C1 segment of cervical spinal cord (tissue), 14 donors: Measurements from ENCODE around the gene KRTAP24-1.

Experiments used
- DNase-seq, 14 donors: peaks; one replicate each; lab custom pipeline; 2025; lab: John Stamatoyannopoulos, UW

Gene KRTAP24-1

GRCh38 chr21:30282850-30283249, at the start of gene KRTAP24-1:
KRTAP24-1 (minus strand) TSS chr21:30282950; CDS start chr21:30282932, 18 bp downstream.
- no peak for DNase-seq

- no peak for DNase-seq
Measured at GRCh38 chr21:30329203-30329875, 46.6 kb upstream of the KRTAP24-1 start.

- no peak for DNase-seq
Measured at GRCh38 chr21:30326390-30326789, 43.6 kb upstream of the KRTAP24-1 start.

DNA sequence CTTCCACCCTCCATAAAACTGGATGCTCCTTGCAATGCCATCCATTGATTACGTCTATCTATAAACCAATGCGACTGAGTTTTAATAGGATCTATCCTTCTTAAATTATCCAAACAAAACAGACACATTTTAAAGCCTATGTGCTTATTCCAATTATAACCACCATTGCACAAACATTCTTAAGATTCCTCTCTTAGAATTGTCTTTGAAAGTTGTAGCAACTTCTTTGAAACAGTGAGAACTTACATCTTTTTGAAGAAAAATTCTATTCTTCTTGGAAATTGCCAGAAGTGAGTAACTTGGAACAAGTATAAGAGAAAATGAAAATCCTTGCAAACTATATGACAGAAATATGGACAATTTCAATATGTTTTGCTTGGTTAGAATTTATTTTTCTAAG, 37.5 kb upstream of the KRTAP24-1 start, which contains the start of gene KRTAP26-1:
KRTAP26-1 (minus strand) TSS at position 101 of the 400 bp plus-strand sequence. CDS start 280 bp downstream, outside the sequence.
- DNase-seq = no peak

- DNase-seq = no peak
Measured at GRCh38 chr21:30315701-30316100, 33.0 kb upstream of the KRTAP24-1 start.

GRCh38 chr21:30306884-30307283, 24.1 kb upstream of the KRTAP24-1 start:
- no peak for DNase-seq

DNA sequence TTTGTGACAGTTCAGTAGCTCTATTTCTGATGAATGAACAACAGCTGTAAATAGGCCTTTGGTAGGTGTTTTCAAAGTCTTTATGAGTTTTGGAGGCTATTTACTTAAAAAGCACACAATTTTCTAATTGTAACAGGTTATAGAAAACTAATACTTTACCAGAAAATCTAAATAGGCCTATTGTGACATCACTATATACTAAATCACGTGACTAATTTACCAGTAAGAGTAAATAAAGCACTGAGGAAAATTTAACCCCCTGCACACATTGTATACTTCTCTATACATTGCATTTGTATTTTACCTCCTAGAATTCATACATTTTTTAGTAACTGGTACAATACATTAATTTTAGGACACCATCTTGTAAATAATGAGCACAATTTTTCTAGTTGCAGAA, 22.4 kb upstream of the KRTAP24-1 start:
- no peak for DNase-seq

DNA sequence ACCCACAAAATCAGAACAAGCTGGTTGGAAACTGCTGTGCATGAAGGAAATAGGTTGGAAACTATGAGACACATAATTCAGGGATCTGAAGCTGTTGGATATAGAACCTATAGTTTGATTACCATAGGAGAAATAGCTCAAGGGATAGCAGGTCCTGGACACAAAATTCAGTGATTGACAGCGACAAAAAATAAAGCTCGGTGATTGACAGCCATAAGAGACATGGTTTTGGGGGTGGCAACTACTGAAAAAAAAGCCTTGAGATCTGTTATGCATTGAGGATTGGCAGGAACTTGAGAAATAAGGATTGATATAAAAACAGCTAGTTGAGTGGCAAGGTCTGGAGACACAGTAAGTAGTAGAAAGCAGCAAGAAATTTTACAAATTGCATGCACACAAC, 6.5 kb upstream of the KRTAP24-1 start, which contains the start of gene KRTAP25-1:
KRTAP25-1 (minus strand) TSS at position 300 of the 400 bp plus-strand sequence; CDS start at position 276, 24 bp downstream.
- DNase-seq = no peak

GRCh38 chr21:30271611-30272010, 11.1 kb downstream of the KRTAP24-1 start:
- DNase-seq = no peak

- DNase-seq = no peak
Measured at GRCh38 chr21:30271156-30271555, 11.6 kb downstream of the KRTAP24-1 start.

DNA sequence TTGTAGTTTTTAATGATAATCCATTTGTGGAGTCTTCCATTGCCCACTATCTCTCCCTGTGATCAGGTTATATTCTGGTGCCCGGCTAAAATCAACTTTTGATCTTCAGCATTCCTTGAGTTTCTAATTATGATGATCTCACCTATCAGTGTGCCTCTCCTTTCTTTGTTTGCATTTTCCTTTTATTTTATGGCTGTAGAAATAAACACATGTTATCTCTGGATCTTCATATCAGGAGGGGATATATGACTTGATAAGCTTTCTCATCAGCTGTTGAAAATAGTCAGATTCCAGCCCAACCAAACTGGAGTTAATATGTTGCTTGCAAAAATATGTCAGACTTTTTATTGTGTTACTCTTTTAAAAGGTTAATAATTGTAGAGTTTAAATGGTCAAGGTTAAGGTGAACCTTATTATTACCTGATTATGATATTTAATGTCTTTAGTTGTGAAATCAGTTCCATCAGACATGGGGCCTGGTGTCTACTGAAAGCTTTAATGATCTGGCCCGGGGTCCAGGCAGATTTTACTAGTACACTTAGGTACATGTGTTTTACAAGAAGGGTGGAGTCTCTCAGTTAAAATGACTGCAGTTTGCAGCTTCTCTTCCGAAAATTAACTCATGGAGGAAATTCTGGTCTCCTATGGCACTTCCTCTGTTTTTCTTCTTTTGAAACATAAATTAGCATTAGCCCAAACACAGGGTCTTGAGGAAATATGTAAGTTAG, 12.8 kb downstream of the KRTAP24-1 start:
- DNase-seq = no peak

DNA sequence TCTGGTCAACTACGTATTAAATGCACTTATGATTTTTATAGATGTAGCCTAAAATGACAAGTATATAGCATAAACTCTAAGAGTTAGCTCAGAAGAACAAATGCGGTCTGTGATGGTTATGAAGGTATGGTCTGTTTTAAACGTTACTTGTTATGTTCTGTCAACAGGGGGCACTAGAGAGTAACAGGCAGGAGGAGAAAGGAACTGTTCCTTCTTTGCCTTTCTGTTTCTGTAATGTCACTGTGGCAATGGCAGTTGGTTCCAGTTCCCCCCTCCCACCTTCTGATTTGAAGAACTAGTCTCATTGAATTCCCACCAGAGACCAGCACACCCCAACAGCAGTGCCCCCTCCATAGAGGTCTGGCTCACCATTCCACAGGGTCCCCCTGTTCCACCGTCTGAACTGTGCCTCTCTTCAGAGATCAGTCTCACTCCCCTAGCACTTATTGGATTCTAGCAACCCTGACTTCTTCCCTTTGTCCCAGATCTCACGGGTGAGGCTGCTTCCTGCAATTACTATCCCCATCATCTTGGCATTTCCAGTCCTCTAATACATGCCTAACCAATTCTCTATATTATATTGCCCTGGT, 14.0 kb downstream of the KRTAP24-1 start:
- no peak for DNase-seq

- DNase-seq = no peak
Measured at GRCh38 chr21:30257773-30258172, 25.0 kb downstream of the KRTAP24-1 start.

DNA sequence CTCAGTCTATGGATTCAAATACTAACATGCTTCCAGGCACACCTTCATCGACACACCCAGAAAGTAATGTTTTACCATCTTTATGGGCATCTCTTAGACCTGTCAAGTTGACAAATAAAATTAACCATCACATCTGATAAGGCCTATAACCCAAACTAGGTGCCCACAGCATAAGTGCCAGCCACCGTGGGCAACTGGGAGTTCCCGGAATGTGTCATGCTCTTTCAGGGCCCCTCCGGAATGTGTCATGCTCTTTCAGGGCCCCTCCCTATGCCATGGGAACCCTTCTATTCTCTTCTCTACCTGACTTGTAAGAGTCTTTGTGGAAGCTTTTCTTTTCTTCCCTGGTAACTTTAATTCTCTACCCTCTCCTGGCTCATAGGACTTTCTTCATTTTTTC, 26.6 kb downstream of the KRTAP24-1 start:
- DNase-seq = no peak

DNA sequence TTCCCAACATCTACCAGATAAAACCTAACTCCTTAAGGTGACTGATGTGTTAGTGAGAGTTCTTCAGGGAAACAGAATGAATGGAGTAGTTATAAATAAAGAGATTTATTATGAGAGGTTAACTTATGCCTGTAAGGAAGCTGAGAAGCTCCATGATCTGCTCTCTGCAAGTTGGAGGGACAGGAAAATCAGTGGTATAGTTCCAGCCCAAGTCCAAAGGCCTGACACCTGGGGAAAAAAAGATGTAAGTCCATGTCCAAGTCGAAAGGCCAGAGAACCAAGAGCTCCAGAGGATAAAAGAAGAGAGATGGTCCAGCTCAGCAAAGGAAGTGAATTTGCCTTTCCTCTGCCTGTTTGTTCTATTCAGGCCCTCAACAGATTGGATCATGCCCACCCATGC, 27.1 kb downstream of the KRTAP24-1 start:
- no peak for DNase-seq

DNA sequence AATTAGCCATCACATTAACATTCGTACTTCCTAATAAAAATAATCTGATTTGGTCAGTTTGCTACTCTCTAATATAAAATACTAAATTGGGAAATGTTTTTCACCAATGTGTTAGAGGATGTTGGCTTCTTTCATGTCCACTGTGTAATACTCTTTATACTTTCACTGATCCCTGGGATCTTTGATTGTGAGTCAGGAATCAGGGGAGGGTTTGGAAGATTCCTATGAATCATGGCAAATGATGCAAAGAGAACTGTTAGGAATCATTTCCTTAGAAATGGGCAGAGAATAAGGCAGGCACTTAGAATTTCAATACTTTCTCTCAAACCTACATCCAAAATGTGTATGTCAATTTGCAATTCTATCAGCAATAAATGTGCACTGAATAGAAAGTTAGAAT, 31.0 kb downstream of the KRTAP24-1 start:
- DNase-seq = no peak

DNA sequence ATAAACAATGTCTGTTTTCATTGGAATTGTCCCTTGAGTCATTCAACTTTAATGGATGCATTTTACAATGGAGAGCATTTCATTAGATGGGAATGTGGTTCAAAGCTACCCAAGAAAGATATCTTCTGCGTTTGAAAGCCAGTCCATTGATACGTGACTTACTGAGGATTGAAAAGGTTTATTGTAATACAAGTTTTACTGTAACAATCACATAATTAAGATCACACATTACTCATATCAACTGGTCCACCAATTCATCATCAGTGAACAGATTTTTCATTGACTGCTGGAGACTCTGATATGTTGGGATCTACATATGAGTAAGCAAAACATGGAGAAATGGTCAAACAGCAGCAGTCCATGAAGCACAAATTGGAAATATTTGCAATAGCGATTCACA, 32.8 kb downstream of the KRTAP24-1 start:
- no peak for DNase-seq

- no peak for DNase-seq
Measured at GRCh38 chr21:30248844-30249243, 33.9 kb downstream of the KRTAP24-1 start.

DNA sequence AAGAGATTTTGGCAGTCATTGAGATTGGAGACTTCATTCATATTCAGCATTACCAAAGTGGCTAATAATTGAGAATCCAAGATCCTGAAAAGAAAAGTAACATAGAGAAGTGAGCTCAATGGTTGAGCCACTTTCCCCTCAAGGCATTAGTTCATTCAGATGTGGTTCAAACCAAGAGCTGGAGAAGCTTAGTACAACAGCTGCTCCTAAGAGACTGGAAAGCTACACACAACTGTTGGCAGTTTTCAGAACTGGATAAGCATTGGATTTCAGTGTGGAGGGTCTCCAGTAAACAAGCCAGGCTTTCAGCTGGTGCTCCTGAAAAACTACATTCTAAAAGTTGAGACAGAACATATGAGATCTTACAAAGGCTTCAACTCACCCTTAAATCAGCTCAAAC, 37.7 kb downstream of the KRTAP24-1 start:
- no peak for DNase-seq

GRCh38 chr21:30243691-30244090, 39.1 kb downstream of the KRTAP24-1 start:
- no peak for DNase-seq

- no peak for DNase-seq
Measured at GRCh38 chr21:30240661-30241060, 42.1 kb downstream of the KRTAP24-1 start.

DNA sequence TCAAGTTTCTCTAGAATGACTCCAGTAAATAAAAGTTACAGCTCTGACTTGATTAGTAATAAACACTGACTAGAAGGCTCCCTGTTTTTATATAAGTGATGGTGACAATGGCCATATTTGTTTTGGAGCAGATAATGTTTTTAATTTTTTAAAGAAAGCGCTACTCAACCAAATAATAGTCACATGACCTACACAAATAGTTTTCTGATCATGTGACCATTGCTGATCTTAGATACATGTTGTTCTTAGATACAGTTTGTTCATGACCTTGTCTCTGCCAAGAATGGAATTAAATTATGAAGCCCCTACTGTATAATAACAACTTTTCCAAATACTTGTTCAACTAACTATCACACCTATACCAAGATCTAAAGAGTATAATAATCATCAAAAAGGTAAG, 44.6 kb downstream of the KRTAP24-1 start:
- no peak for DNase-seq

- DNase-seq = no peak
Measured at GRCh38 chr21:30234643-30235042, 48.1 kb downstream of the KRTAP24-1 start.
